ENCODE measurements around the gene NFIB. TPM values are rescaled to one million over a fixed set of nuclear protein-coding genes. Genes with fewer than 3 reads are reported as not detected.

Gene NFIB
- total and polyA plus RNA-seq, 2 donors (not counting 3 experiments of a cell fraction or from before 2014, with no cell fraction given) = 26.4 to 174 TPM

GRCh38 chr9:14210428-14210827, 103.5 kb downstream of the NFIB start:
- POLR2A ChIA-PET = no interaction called here
- no TSS peak for BruUV-seq (replicated peaks)
- Histone ChIP-seq H3K27ac (ENCODE audit: insufficient read depth, low read depth, low read length) (no peak overlapping the region), H3K9ac (replicated peaks; ENCODE audit: extremely low read depth, insufficient read depth, low read length) (no peak overlapping the region), H3K4me2 (ENCODE audit: insufficient read depth, low read length) (no peak overlapping the region), H3K4me1 (ENCODE audit: control insufficient read depth, extremely low read depth, insufficient read depth, low read length) (peaks cover 64% of the 10 kb centered on the region), H3K4me3 (replicated peaks in 1 of 3; ENCODE audit: insufficient read depth in 1 of 3, low read depth in 1 of 3, low read length in 3 of 3) (no peak overlapping the region), H3K36me3 (ENCODE audit: control insufficient read depth in 2 of 2, extremely low read depth in 1 of 2, insufficient read depth in 2 of 2, low read length in 2 of 2) (peaks cover 0 to 2% of the 10 kb centered on the region in 2 experiments), H4K20me1 (replicated peaks; ENCODE audit: control insufficient read depth, extremely low read depth, insufficient read depth, low read length) (no peaks in the 10 kb centered on the region), H2AFZ (ENCODE audit: low read depth, low read length) (no peak overlapping the region), H3K27me3 (ENCODE audit: control insufficient read depth in 2 of 2, insufficient read depth in 2 of 2, low read length in 2 of 2) (no peaks in the 10 kb centered on the region), H3K9me1 (replicated peaks; ENCODE audit: control insufficient read depth, extremely low read depth, insufficient read depth, low read length) (no peaks in the 10 kb centered on the region), H3K9me3 (replicated peaks; ENCODE audit: control insufficient read depth, insufficient read depth, low read length) (no peaks in the 10 kb centered on the region), H3K79me2 (ENCODE audit: control insufficient read depth, insufficient read depth, low read length) (peaks cover 93% of the 10 kb centered on the region)
- FAIRE-seq = no peak
- TF ChIP-seq CTCF (IDR thresholded peaks at IDR 0.05; ENCODE audit: extremely low read depth in 1 of 2, insufficient read depth in 1 of 2, low read depth in 1 of 2, low read length in 2 of 2) (no peak), EZH2 (IDR thresholded peaks at IDR 0.05; ENCODE audit: borderline replicate concordance, low read depth, low read length, severe bottlenecking) (no peak), POLR2AphosphoS5 (IDR thresholded peaks at IDR 0.05; ENCODE audit: insufficient read depth, low read depth, low read length) (no peak), MYC (IDR thresholded peaks at IDR 0.05; ENCODE audit: low read depth, low read length) (no peak), MAX (IDR thresholded peaks at IDR 0.05; ENCODE audit: insufficient read depth, insufficient read length) (no peak), JUN (IDR thresholded peaks at IDR 0.05; ENCODE audit: borderline replicate concordance, insufficient read depth, insufficient read length, low read depth) (no peak), FOS (IDR thresholded peaks at IDR 0.05; ENCODE audit: borderline replicate concordance, insufficient read depth, low read length) (no peak), GATA2 (IDR thresholded peaks at IDR 0.05; ENCODE audit: insufficient read depth, insufficient read length, low read depth, low read length) (no peak), POLR2A (IDR thresholded peaks at IDR 0.05; ENCODE audit: low read depth, low read length) (no peak)
- CTCF ChIA-PET = no interaction called here
- no peak for DNase-seq (ENCODE audit: low read depth, low spot score)
- dilution Hi-C loops (cut with MboI; ENCODE audit: extremely low pct_ligation_motif_present, low sequenced_read_pairs) = no loop called here
- intact Hi-C loops (cut with micrococcal nuclease) = loop anchor here (5.0 kb wide), 1 partner anchor 53 kb away; no protein-coding TSS in a partner anchor

Data from endothelial cell of umbilical vein (primary cell).